HFFc6 (cell line): Measurements from ENCODE around the gene ABTB2. TPM values are rescaled to one million over a fixed set of nuclear protein-coding genes. Genes with fewer than 3 reads are reported as not detected.

Experiments used
- DNase-seq: peaks from one replicate; pipeline ENCODE4 v3.0.0-alpha.2; 2018
- H3K27ac Mint-ChIP-seq: 2 replicates; pipeline ENCODE4 v1.8.0; 2020; ENCODE audit warnings: mild to moderate bottlenecking, mixed read lengths
- H3K27me3 Mint-ChIP-seq: 2 replicates; pipeline ENCODE4 v1.8.0; 2021; ENCODE audit warnings: mild to moderate bottlenecking, moderate library complexity, mixed read lengths; ENCODE audit not compliant: insufficient read depth
- H3K36me3 Mint-ChIP-seq: 2 replicates; pipeline ENCODE4 v1.8.0; 2021; ENCODE audit warnings: low read depth, mixed read lengths
- H3K4me1 Mint-ChIP-seq: 2 replicates; pipeline ENCODE4 v1.8.0; 2020; ENCODE audit warnings: low read depth, mixed read lengths
- H3K4me3 Mint-ChIP-seq: 2 replicates; pipeline ENCODE4 v1.8.0; 2020; ENCODE audit warnings: mild to moderate bottlenecking, moderate library complexity, mixed read lengths
- H3K9me3 Mint-ChIP-seq: 2 replicates; pipeline ENCODE4 v1.8.0; 2020; ENCODE audit warnings: mild to moderate bottlenecking, mixed read lengths
- total RNA-seq, 6 experiments: library from RNA; stranded (reverse); fragmentation: NEBNext Ultra II Directional; extraction: Animal tissue kit (Norgen Biotek cat#: 25700); gene quantifications; 2 replicates in 1 of 6; 3 replicates in 5 of 6; pipeline ENCODE4 v1.2.3, GENCODE V29; 2021
- TF ChIP-seq, protein P1 (sequence below): fragments of 200-600 bp; sonication (generic); IDR thresholded peaks from 2 replicates; pipeline ENCODE4 v1.5.0; 2021; ENCODE audit warnings: antibody characterized with exemption, mild to moderate bottlenecking

Gene ABTB2
- total RNA-seq, 6 experiments from 2014 or later, result 2.5 to 3.6 (median 2.8) TPM

DNA sequence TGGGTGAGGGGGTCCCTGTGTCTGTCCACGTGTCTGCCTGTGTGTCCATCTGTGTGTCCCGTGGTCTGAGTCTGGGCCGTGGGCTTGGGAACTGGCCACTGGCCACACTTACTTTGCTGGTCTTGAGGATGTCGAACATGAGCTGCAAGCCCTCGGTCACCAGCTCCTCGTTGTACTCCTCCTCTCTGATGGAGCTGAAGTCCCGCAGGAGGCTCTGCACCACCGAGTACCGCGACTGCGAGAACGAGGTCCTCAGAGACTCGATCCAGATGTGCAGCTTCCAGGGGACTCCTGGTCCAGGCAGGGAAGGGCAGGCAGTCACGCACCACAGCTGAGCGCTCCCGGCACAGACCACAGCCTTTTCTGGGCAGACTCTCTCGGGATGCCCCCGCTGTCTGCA, 197.0 kb downstream of the ABTB2 start:
- Mint-ChIP-seq H3K36me3 (no peaks in the 10 kb centered on the region; the same call in 1 of the 2 replicates), H3K27me3 (peaks cover 4% of the 10 kb centered on the region), H3K4me3 (no peak overlapping the region), H3K4me1 (no peaks in the 10 kb centered on the region; the same call in 1 of the 2 replicates), H3K27ac (no peak overlapping the region), H3K9me3 (no peaks in the 10 kb centered on the region)
- DNase-seq, result no peak
- TF ChIP-seq, protein P1, sequence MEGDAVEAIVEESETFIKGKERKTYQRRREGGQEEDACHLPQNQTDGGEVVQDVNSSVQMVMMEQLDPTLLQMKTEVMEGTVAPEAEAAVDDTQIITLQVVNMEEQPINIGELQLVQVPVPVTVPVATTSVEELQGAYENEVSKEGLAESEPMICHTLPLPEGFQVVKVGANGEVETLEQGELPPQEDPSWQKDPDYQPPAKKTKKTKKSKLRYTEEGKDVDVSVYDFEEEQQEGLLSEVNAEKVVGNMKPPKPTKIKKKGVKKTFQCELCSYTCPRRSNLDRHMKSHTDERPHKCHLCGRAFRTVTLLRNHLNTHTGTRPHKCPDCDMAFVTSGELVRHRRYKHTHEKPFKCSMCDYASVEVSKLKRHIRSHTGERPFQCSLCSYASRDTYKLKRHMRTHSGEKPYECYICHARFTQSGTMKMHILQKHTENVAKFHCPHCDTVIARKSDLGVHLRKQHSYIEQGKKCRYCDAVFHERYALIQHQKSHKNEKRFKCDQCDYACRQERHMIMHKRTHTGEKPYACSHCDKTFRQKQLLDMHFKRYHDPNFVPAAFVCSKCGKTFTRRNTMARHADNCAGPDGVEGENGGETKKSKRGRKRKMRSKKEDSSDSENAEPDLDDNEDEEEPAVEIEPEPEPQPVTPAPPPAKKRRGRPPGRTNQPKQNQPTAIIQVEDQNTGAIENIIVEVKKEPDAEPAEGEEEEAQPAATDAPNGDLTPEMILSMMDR, result no peak

DNA sequence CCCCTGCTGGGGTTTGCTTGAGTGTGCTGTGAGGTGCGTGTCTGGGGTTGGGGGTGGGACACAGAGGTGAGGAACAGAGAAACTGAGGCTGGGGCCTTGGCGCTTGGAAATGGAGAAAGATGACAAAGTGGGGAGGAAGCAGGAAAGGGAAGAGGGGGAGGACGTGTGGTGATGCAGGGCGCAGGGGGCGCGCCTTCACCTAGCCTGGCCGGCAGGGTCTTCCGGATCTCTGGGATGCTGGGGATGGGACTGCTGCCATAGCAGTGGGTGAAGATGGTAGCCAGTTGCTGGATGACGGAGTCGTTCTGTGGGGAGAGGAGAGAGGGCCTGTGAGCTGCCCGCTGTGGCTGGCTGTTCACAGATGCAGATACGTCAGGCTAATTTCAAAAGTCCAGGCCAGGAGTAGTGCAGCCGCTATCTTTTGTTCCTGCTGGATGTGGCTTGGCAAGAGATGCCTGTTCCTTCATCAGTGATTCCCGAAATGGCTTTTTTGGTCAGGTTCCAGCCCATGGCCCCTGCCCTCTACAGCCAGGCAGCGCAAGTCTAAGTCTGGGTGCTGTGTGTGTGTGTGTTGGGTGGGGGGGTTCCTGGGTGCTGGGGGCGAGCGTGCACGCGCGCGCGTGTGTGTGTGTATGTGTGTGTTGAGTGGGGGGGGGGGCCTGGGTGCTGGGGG, 197.6 kb downstream of the ABTB2 start:
- Mint-ChIP-seq H3K27ac (no peak overlapping the region), H3K4me3 (no peak overlapping the region), H3K4me1 (no peaks in the 10 kb centered on the region; the same call in 1 of the 2 replicates), H3K9me3 (no peaks in the 10 kb centered on the region), H3K36me3 (no peaks in the 10 kb centered on the region; the same call in 1 of the 2 replicates), H3K27me3 (peaks cover 4% of the 10 kb centered on the region)
- TF ChIP-seq, protein P1, result no peak
- no peak for DNase-seq

DNA sequence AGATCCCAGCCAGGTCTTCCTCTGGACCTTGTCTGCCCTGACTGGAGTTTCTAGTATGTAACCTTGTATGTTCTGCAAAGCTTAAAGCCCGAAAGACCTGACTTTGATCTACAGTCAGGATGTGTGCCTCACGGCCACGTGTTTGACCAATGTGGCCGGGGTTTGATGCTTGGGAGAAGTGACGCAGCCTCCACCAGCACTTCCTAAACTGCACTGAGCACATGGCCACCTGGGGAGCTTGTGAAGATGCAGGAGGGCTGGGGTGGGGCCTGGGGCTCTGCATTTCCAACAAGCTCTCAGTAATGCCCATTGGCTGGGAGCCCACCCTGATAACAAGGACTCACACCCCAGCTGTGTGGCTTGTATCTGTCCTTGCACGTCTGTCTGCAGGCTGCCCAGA, 199.1 kb downstream of the ABTB2 start:
- H3K4me1 Mint-ChIP-seq, result no peaks in the 10 kb centered on the region; the same call in 1 of the 2 replicates
- no peak for DNase-seq
- peaks cover 4% of the 10 kb centered on the region for H3K27me3 Mint-ChIP-seq
- H3K27ac Mint-ChIP-seq, result no peak overlapping the region
- H3K9me3 Mint-ChIP-seq, result no peaks in the 10 kb centered on the region
- TF ChIP-seq, protein P1, result no peak
- H3K4me3 Mint-ChIP-seq, result no peak overlapping the region
- H3K36me3 Mint-ChIP-seq, result no peaks in the 10 kb centered on the region; the same call in 1 of the 2 replicates

DNA sequence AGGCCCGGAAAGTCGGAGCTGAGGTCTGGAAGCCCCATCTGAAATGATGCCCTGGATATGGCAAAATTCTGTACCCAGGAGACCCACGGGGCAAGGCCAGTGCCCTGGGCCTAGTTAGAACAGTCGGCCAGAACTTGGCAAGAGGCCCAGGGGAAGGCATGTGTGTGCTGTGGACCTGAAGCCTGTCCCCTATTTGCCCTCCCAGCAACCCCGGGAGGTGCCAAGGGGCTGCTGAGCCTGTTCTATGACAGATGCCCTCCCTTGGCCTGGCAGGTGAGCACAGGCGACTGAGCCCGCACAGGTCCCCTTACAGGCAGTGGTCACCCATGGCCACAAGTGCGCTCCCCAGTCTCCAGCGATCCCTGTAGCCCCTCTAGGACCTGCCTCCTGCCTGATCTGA, 200.6 kb downstream of the ABTB2 start:
- DNase-seq, result no peak
- H3K27ac Mint-ChIP-seq, result no peak overlapping the region
- H3K36me3 Mint-ChIP-seq, result no peaks in the 10 kb centered on the region; the same call in 1 of the 2 replicates
- TF ChIP-seq, protein P1, result no peak
- H3K4me1 Mint-ChIP-seq, result no peaks in the 10 kb centered on the region; the same call in 1 of the 2 replicates
- H3K27me3 Mint-ChIP-seq, result peaks cover 4% of the 10 kb centered on the region
- H3K9me3 Mint-ChIP-seq, result no peaks in the 10 kb centered on the region
- no peak overlapping the region for H3K4me3 Mint-ChIP-seq

DNA sequence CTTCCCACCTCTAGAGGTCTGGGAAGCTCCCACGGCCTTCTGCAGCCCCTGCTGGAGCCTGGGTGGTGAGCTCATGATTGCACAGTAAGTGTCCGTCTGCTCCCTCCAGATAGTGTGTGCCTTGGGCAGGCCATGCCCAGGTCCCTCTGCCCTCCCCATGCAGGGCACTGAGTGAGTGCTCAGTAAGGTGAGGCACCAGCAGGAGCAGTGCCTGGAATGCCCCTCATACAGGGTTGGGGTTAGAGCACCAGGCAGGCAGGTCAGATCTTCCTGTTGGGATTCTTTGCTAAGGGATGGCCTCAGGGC, 202.1 kb downstream of the ABTB2 start:
- Mint-ChIP-seq H3K27me3 (peaks cover 4% of the 10 kb centered on the region), H3K36me3 (no peaks in the 10 kb centered on the region; the same call in 1 of the 2 replicates), H3K27ac (no peak overlapping the region)

More for the DNA sequence above, 202.1 kb downstream of the ABTB2 start:
- Mint-ChIP-seq H3K4me1 (peaks cover 2% of the 10 kb centered on the region), H3K9me3 (no peaks in the 10 kb centered on the region), H3K4me3 (no peak overlapping the region)
- DNase-seq, result no peak
- TF ChIP-seq, protein P1, result no peak
